Fibroblast of lung (primary cell): ENCODE data around the gene STX11. TPM values are rescaled to one million over a fixed set of nuclear protein-coding genes. Genes with fewer than 3 reads are reported as not detected.

Source experiments
- DNase-seq, 2 donors: peaks; one replicate each; pipeline versions ENCODE4 v3.0.0 to v3.0.0-alpha.2; 2010; ENCODE audit warnings: low read depth in 2 of 2
- H2AFZ ChIP-seq: 2 replicates; pipeline ENCODE4 v1.5.1; 2012; ENCODE audit warnings: low read length, control low read depth, inconsistent platforms
- H3K27ac ChIP-seq: 2 replicates; pipeline ENCODE4 v1.5.1; 2011; ENCODE audit warnings: low read length, control low read depth; ENCODE audit not compliant: insufficient read depth
- H3K27me3 ChIP-seq: 2 replicates; pipeline ENCODE4 v1.5.1; 2011; ENCODE audit warnings: mild to moderate bottlenecking, low read length; ENCODE audit not compliant: control insufficient read depth, insufficient read depth
- H3K36me3 ChIP-seq: 2 replicates; pipeline ENCODE4 v1.5.1; 2011; ENCODE audit warnings: low read length; ENCODE audit not compliant: control insufficient read depth, insufficient read depth
- H3K4me1 ChIP-seq: 2 replicates; pipeline ENCODE4 v1.5.1; 2011; ENCODE audit warnings: low read length; ENCODE audit not compliant: control insufficient read depth, insufficient read depth; ENCODE audit errors: extremely low read depth
- H3K4me2 ChIP-seq: 2 replicates; pipeline ENCODE4 v1.5.1; 2011; ENCODE audit warnings: low read length, control low read depth; ENCODE audit not compliant: insufficient read depth; ENCODE audit errors: extremely low read depth
- H3K4me3 ChIP-seq, 4 experiments: fragments of 200-600 bp in 1 of 4; sonication (generic) in 1 of 4; replicated peaks in 1 of 4; 2 replicates each; pipeline ENCODE4 v1.5.1; 2011 to 2016; ENCODE audit warnings: low read length in 4 of 4, low read depth in 3 of 4, mild to moderate bottlenecking in 3 of 4, control low read depth in 2 of 4, inconsistent platforms in 1 of 4, mixed read lengths in 1 of 4; ENCODE audit not compliant: insufficient read depth in 1 of 4; ENCODE audit errors: control extremely low read depth in 1 of 4
- H3K79me2 ChIP-seq: 2 replicates; pipeline ENCODE4 v1.5.1; 2012; ENCODE audit warnings: mild to moderate bottlenecking, low read length, inconsistent platforms; ENCODE audit not compliant: control insufficient read depth, insufficient read depth
- H3K9ac ChIP-seq: 2 replicates; pipeline ENCODE4 v1.5.1; 2011; ENCODE audit warnings: mild to moderate bottlenecking, low read length, control low read depth; ENCODE audit not compliant: insufficient read depth
- H3K9me3 ChIP-seq: 2 replicates; pipeline ENCODE4 v1.5.1; 2012; ENCODE audit warnings: low read depth, low read length; ENCODE audit not compliant: control insufficient read depth, insufficient read depth
- H4K20me1 ChIP-seq: 2 replicates; pipeline ENCODE4 v1.5.1; 2011; ENCODE audit warnings: low read length; ENCODE audit not compliant: control insufficient read depth, insufficient read depth; ENCODE audit errors: extremely low read depth
- CTCF ChIP-seq, 2 donors: IDR thresholded peaks in 1 of 2; conservative IDR thresholded peaks in 1 of 2; 1 replicate in 1 of 2; 2 replicates in 1 of 2; pipeline ENCODE4 v1.5.1; 2011 to 2012; ENCODE audit warnings: low read length in 2 of 2, control low read depth in 1 of 2, inconsistent platforms in 1 of 2, low read depth in 1 of 2, mild to moderate bottlenecking in 1 of 2
- EZH2 ChIP-seq: IDR thresholded peaks from 2 replicates; pipeline ENCODE4 v1.5.1; 2012; ENCODE audit warnings: low read length, control low read depth, mild to moderate bottlenecking; ENCODE audit errors: missing control alignments
- polyA plus RNA-seq, 2 donors: library from polyadenylated mRNA; depleted of rRNA in 1 of 2; stranded (reverse) in 1 of 2; unstranded in 1 of 2; fragments of >200 nt; gene quantifications; 2 replicates each; pipeline ENCODE4 v1.2.1, GENCODE V29; 2011 to 2012; ENCODE audit warnings: missing spikeins in 1 of 2
- total RNA-seq: library from RNA; depleted of rRNA; stranded (reverse); fragments of >200 nt; gene quantifications from 2 replicates; pipeline ENCODE4 v1.2.1, GENCODE V29; 2014

Gene STX11
- total and polyA plus RNA-seq, 2 donors (not counting 1 experiment from before 2014, with no cell fraction given), result 0.33 to 6.6 TPM

DNA sequence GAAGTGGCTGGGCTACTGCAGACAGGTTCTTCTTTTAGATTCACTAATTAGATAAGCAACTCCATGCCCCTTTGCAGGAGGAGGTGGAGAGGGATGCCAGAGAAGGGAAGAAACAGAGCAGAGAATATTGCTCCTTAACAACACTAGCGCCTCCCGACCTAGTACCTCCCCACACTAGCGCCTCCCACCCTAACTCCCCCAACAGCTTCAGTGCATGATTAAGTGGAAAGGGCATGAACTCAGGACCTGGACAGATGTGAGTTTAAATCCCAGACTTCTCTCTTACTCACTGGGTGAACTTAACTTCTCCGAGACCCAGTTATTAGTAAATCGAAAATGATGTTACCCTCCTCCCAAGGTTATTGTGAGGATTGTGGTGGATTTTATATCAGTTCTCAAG is 25.7 kb downstream of the STX11 start:
- Histone ChIP-seq H3K79me2 (no peaks in the 10 kb centered on the region), H3K4me2 (no peak overlapping the region), H3K27ac (no peak overlapping the region), H3K9ac (no peak overlapping the region), H3K27me3 (no peaks in the 10 kb centered on the region), H3K4me1 (no peaks in the 10 kb centered on the region), H3K36me3 (no peaks in the 10 kb centered on the region), H4K20me1 (no peaks in the 10 kb centered on the region), H3K4me3 (no peak overlapping the region), H2AFZ (no peak overlapping the region), H3K9me3 (no peaks in the 10 kb centered on the region)
- DNase-seq, result no peak
- TF ChIP-seq CTCF (conservative IDR thresholded peaks at IDR 0.05 in 1 of 2, IDR thresholded peaks at IDR 0.05 in 1 of 2; ENCODE audit: low read depth in 1 of 2, low read length in 2 of 2) (no peak), EZH2 (no peak)

DNA sequence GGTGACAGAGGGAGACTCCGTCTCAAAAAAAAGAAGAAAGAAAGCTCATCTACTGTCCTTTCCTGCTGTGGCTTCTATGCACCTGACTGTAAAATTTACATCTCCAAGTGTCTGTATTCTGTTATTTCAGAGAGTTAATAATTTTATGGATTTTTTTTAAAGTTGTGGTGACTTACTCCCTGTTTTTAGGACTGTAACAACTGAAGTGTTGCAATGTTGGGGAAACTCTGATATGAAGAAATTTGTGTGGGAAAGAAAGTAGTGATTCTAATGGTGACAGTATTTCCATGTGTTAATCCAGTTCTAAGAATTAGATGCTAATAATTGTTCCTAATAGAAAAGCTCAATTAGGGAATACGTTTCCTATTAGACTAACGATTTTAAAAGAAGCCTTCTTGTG is 27.4 kb downstream of the STX11 start:
- no peak for DNase-seq
- Histone ChIP-seq H3K27me3 (no peaks in the 10 kb centered on the region), H3K4me2 (no peak overlapping the region), H2AFZ (no peak overlapping the region), H3K4me3 (no peak overlapping the region), H3K79me2 (no peaks in the 10 kb centered on the region), H3K9me3 (no peaks in the 10 kb centered on the region), H3K9ac (no peak overlapping the region), H3K4me1 (no peaks in the 10 kb centered on the region), H3K36me3 (no peaks in the 10 kb centered on the region), H4K20me1 (no peaks in the 10 kb centered on the region), H3K27ac (no peak overlapping the region)
- no peak for TF ChIP-seq CTCF (conservative IDR thresholded peaks at IDR 0.05 in 1 of 2, IDR thresholded peaks at IDR 0.05 in 1 of 2; ENCODE audit: low read depth in 1 of 2, low read length in 2 of 2)
- no peak for TF ChIP-seq EZH2

DNA sequence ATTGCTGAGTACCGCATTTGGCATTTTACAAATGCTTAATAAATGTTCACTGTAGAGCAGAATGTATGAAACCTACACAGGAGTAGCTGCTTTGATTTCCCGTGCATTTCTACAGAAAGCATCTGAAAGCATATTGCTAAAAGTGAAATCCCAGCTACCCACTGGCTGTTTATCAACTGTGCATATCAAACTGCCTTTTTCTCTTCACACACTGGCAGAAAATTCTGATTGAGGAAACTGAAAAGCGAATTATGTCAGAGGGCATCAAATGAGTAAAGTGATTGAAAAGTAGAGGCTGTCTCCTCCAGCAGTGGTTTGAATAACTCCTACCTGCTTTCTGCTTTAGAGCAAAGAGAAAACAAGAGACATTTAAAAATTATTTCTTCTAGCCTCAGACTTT is 28.0 kb downstream of the STX11 start:
- TF ChIP-seq EZH2 (no peak), CTCF (conservative IDR thresholded peaks at IDR 0.05 in 1 of 2, IDR thresholded peaks at IDR 0.05 in 1 of 2; ENCODE audit: low read depth in 1 of 2, low read length in 2 of 2) (no peak)
- no peaks in the 10 kb centered on the region for H3K36me3 ChIP-seq
- no peaks in the 10 kb centered on the region for H4K20me1 ChIP-seq
- H3K9me3 ChIP-seq, result no peaks in the 10 kb centered on the region
- H3K4me1 ChIP-seq, result no peaks in the 10 kb centered on the region
- no peak overlapping the region for H3K9ac ChIP-seq
- no peak for DNase-seq
- H3K79me2 ChIP-seq, result no peaks in the 10 kb centered on the region
- H2AFZ ChIP-seq, result no peak overlapping the region
- H3K4me3 ChIP-seq, result no peak overlapping the region
- no peaks in the 10 kb centered on the region for H3K27me3 ChIP-seq
- H3K27ac ChIP-seq, result no peak overlapping the region
- no peak overlapping the region for H3K4me2 ChIP-seq
